ENCODE measurements around the gene RASA2. TPM values are rescaled to one million over a fixed set of nuclear protein-coding genes. Genes with fewer than 3 reads are reported as not detected.

RASA2 gene
- total RNA-seq, 1 experiment from 2014 or later, result 17.1 TPM

DNA sequence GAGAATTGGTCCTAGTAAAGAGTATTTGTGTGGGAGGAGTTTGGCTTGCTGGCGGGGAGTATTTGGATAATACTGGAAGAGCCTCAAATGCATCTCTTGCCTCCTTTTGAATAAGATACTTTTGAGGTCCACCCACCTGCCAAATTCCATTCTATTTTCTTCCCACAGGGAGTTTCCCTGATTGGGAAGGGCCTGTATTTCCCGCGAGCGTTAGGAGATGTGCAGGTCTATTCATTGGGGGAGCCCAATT lies 406 bp upstream of the RASA2 start:
- Histone ChIP-seq H3K36me3 (ENCODE audit: low read depth) (no peaks in the 10 kb centered on the region), H3K79me2 (ENCODE audit: low read depth) (peaks cover 37% of the 10 kb centered on the region), H3K27ac (peak overlapping the region; percentile 90), H3K4me2 (peak overlapping the region; percentile 88), H3F3A (ENCODE audit: insufficient read depth, low read depth) (peaks cover 44% of the 10 kb centered on the region), H3K4me3 (peak overlapping the region; percentile 64; the same call in 1 of the 2 replicates), H3K4me1 (replicated peaks; ENCODE audit: insufficient read depth) (peaks cover 59% of the 10 kb centered on the region), H2AFZ (peak overlapping the region; percentile 83), H3K9me2 (ENCODE audit: insufficient read depth) (no peaks in the 10 kb centered on the region), H4K20me1 (ENCODE audit: insufficient read depth) (0 out of 2 replicates have a peak, but pooled peaks cover 3% of the 10 kb centered on the region), H3K9me3 (ENCODE audit: insufficient read depth, low read depth) (no peaks in the 10 kb centered on the region), H3K27me3 (ENCODE audit: insufficient read depth, low read depth) (no peaks in the 10 kb centered on the region)
- BruUV-seq (replicated peaks), result no TSS peak
- peak in 1 of 2 experiments; percentile 70 for DNase-seq
- intact Hi-C loops (cut with micrococcal nuclease; ENCODE audit: unreplicated experiment), result loop anchor here (2.0 to 10.0 kb wide), 2 partner anchors 26 to 388 kb away; partner anchors contain the start of gene ATP1B3
- TF ChIP-seq, protein P1, sequence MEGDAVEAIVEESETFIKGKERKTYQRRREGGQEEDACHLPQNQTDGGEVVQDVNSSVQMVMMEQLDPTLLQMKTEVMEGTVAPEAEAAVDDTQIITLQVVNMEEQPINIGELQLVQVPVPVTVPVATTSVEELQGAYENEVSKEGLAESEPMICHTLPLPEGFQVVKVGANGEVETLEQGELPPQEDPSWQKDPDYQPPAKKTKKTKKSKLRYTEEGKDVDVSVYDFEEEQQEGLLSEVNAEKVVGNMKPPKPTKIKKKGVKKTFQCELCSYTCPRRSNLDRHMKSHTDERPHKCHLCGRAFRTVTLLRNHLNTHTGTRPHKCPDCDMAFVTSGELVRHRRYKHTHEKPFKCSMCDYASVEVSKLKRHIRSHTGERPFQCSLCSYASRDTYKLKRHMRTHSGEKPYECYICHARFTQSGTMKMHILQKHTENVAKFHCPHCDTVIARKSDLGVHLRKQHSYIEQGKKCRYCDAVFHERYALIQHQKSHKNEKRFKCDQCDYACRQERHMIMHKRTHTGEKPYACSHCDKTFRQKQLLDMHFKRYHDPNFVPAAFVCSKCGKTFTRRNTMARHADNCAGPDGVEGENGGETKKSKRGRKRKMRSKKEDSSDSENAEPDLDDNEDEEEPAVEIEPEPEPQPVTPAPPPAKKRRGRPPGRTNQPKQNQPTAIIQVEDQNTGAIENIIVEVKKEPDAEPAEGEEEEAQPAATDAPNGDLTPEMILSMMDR (conservative IDR thresholded peaks at IDR 0.05), result no peak
- no peak for TF ChIP-seq EZH2 (IDR thresholded peaks at IDR 0.05; ENCODE audit: low read depth)
- ChIA-PET CTCF (interaction anchor here (0.7 kb wide), 1 partner anchor 255 kb away, joined by 4 read pairs; the partner anchor contains the start of gene PXYLP1), POLR2A (ENCODE audit: unreplicated experiment) (interaction anchor here (0.6 kb wide), 1 partner anchor 312 kb away, joined by 5 read pairs; no protein-coding TSS in a partner anchor)

DNA sequence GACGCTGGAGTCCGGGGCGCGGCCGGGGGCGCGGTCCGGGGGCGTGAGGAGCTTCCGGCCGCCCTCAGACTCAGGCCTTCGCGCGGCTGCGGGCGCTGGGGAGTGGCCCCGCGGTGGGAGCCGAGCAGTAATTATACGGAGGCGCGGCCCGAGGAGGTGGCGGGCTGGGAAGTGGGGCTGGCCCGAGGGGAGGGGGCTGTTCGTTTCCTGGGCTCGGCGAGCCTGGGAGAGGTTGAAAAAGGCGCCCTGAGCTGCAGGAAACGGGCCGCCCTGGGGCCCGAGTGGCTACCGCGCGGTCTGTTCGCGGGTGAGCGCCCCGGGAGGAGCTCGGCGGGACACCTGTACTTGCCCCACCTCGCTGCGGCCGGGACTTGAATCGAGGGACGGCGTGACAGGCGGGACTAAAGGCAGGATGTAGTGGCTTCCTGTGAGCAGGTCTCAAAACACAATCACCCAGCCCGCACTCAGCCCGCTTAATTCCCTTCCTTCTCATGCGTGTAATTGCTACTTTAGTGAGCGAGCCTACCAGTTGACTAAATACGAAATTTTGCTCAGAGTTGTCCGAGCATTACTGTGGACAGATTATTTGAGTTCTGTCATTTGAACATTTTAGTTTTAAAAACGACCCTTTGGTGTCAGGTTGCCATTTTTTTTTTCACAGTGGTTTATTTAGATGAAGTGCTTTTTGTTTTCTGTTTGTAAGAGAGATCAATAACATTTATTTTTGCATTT lies 860 bp downstream of the RASA2 start:
- CTCF ChIA-PET, result no interaction called here

DNA sequence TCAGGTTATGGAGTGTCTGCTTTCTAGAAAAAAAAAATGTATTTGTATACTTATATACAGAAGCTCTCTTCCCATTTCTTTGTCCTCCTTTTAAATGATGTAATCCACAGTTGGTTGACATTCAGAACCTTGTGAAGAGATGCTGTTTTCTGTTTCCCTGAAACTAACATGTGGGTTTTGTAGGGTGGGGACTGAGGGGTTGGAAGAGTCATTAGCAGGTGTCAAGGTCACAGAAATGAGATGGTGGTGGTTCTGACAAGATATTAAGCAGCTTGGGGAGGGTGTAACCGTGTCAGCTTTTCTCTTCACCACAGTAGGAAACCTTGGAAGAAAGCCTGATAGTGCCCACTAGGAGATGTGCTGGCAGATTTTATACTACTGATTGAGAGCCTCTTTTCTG lies 2.4 kb downstream of the RASA2 start:
- Histone ChIP-seq H3K9me2 (ENCODE audit: insufficient read depth) (no peaks in the 10 kb centered on the region), H2AFZ (no peak overlapping the region), H3K27me3 (ENCODE audit: insufficient read depth, low read depth) (no peaks in the 10 kb centered on the region), H3K4me2 (peak overlapping the region; percentile 96), H3K36me3 (ENCODE audit: low read depth) (no peaks in the 10 kb centered on the region), H3K79me2 (ENCODE audit: low read depth) (peaks cover 64% of the 10 kb centered on the region), H4K20me1 (ENCODE audit: insufficient read depth) (0 out of 2 replicates have a peak, but pooled peaks cover 3% of the 10 kb centered on the region), H3K27ac (no peak overlapping the region), H3F3A (ENCODE audit: insufficient read depth, low read depth) (peaks cover 35% of the 10 kb centered on the region), H3K9me3 (ENCODE audit: insufficient read depth, low read depth) (no peaks in the 10 kb centered on the region), H3K4me1 (replicated peaks; ENCODE audit: insufficient read depth) (peaks cover 37% of the 10 kb centered on the region), H3K4me3 (no peak overlapping the region; the same call in 1 of the 2 replicates)
- BruUV-seq (replicated peaks), result no TSS peak
- intact Hi-C loops (cut with micrococcal nuclease; ENCODE audit: unreplicated experiment), result loop anchor here (10.0 kb wide), 1 partner anchor 386 kb away; the partner anchor contains the start of gene ATP1B3
- ChIA-PET POLR2A (ENCODE audit: unreplicated experiment) (no interaction called here), CTCF (no interaction called here)
- TF ChIP-seq, protein P1 (conservative IDR thresholded peaks at IDR 0.05), result no peak
- no peak for TF ChIP-seq EZH2 (IDR thresholded peaks at IDR 0.05; ENCODE audit: low read depth)
- DNase-seq, result no peak

More for the DNA sequence above, 860 bp downstream of the RASA2 start:
- DNase-seq, result peak; percentile 72 to 82
- intact Hi-C loops (cut with micrococcal nuclease; ENCODE audit: unreplicated experiment), result loop anchor here (1.0 to 10.0 kb wide), 3 partner anchors 27 to 387 kb away; partner anchors contain the start of gene ATP1B3
- H3K4me3 ChIP-seq, result peak overlapping the region; percentile 76
- H3K4me2 ChIP-seq, result peak overlapping the region; percentile 96
- H3K27ac ChIP-seq, result peak overlapping the region; percentile 90
- no peaks in the 10 kb centered on the region for H3K9me2 ChIP-seq (ENCODE audit: insufficient read depth)
- no peaks in the 10 kb centered on the region for H3K27me3 ChIP-seq (ENCODE audit: insufficient read depth, low read depth)
- H3K36me3 ChIP-seq (ENCODE audit: low read depth), result no peaks in the 10 kb centered on the region
- H3F3A ChIP-seq (ENCODE audit: insufficient read depth, low read depth), result peaks cover 41% of the 10 kb centered on the region
- no TSS peak for BruUV-seq (replicated peaks)
- H2AFZ ChIP-seq, result peak overlapping the region; percentile 77
- H3K9me3 ChIP-seq (ENCODE audit: insufficient read depth, low read depth), result no peaks in the 10 kb centered on the region
- 0 out of 2 replicates have a peak, but pooled peaks cover 3% of the 10 kb centered on the region for H4K20me1 ChIP-seq (ENCODE audit: insufficient read depth)
- H3K79me2 ChIP-seq (ENCODE audit: low read depth), result peaks cover 49% of the 10 kb centered on the region
- TF ChIP-seq EZH2 (IDR thresholded peaks at IDR 0.05; ENCODE audit: low read depth), result no peak
- TF ChIP-seq, protein P1 (conservative IDR thresholded peaks at IDR 0.05), result no peak
- H3K4me1 ChIP-seq (replicated peaks; ENCODE audit: insufficient read depth), result peaks cover 50% of the 10 kb centered on the region
- POLR2A ChIA-PET (ENCODE audit: unreplicated experiment), result interaction anchor here (0.5 to 0.7 kb wide), 4 partner anchors 20 to 440 kb away, joined by 3 to 8 read pairs (median 3); no protein-coding TSS in a partner anchor

Data from PC-9 (cell line).